ENCODE measurements around the gene IL15RA.

GRCh38 chr10:6011558-6011957, 34.2 kb upstream of the IL15RA start:
- TF ChIP-seq CTCF (IDR thresholded peaks at IDR 0.05; ENCODE audit: extremely low read depth in 1 of 2, insufficient read depth in 1 of 2, low read depth in 1 of 2, low read length in 2 of 2) (no peak), POLR2A (IDR thresholded peaks at IDR 0.05; ENCODE audit: low read depth, low read length) (no peak)
- TF ChIP-seq, protein P1, sequence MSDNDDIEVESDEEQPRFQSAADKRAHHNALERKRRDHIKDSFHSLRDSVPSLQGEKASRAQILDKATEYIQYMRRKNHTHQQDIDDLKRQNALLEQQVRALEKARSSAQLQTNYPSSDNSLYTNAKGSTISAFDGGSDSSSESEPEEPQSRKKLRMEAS (IDR thresholded peaks at IDR 0.05; ENCODE audit: insufficient read depth, insufficient read length), result no peak

All from endothelial cell of umbilical vein (primary cell).